ENCODE measurements around the gene GALNT15. TPM values are rescaled to one million over a fixed set of nuclear protein-coding genes. Genes with fewer than 3 reads are reported as not detected.

The GALNT15 gene
- polyA plus RNA-seq, 3 donors, result 1.7 to 3.1 (median 2.4) TPM

DNA sequence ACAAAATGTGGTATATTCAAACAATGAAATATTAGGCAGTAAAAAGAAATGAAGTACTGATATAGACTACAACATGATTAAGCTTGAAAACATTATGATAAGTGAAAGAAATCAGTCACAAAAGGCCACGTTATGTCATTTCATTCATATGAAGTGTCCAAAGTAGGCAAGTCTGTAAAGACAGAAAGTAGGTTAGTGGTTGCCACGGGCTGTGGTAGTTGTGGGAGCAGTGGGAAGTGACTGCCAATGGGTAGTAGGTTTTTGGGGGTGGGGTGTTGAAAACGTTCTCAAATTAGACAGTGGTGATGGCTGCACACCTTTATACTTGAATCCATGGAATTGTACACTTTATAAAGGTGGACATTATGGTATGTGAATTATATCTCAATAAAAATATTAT is 12.1 kb downstream of the GALNT15 start:
- DNase-seq (ENCODE audit: low read depth in 3 of 3, low spot score in 2 of 3), result no peak

GRCh38 chr3:16187213-16187790 is 12.8 kb downstream of the GALNT15 start:
- no peak for DNase-seq (ENCODE audit: low read depth in 3 of 3, low spot score in 2 of 3)

DNA sequence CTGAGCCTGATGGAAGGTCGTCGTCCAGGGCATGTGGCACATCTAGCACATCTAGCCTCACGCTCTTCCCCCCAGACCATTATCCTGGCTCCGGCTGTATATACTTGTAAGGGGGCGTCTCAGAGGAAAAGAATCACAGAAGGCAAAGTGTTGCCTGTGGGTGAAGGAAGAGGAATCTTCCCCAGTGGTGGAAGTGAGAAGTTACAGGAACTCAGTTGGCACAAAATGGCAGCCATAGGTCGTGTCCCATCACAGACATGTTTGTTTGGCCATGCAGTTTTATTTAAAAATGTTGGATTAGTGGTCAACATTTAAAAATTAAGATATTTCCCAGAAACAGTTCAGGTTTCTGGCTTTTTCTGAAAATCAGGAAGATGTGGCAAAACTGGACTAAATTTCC is 13.6 kb downstream of the GALNT15 start:
- no peak for DNase-seq (ENCODE audit: low read depth in 3 of 3, low spot score in 2 of 3)

DNA sequence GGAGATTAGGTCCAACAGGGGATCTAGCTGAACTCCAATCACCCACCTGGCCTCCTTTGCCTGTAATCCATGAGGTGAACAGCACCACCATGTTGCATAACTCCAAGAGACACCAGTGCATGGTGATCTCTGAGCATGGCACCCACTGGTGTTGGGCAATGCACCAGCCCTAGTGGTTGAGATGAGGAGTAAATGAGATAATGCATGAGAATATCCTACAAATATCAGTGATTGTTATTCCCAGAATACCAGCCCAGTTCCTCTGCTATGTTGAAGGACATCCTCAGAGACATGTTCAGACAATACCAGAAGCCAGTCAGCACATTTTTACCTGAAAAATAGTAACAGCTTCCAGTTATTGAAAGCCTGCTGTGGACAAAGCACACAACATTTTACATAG is 14.7 kb downstream of the GALNT15 start:
- DNase-seq (ENCODE audit: low read depth in 3 of 3, low spot score in 2 of 3), result no peak

- DNase-seq (ENCODE audit: low read depth in 3 of 3, low spot score in 2 of 3), result no peak
Observed at GRCh38 chr3:16190704-16191103, 16.2 kb downstream of the GALNT15 start.

DNA sequence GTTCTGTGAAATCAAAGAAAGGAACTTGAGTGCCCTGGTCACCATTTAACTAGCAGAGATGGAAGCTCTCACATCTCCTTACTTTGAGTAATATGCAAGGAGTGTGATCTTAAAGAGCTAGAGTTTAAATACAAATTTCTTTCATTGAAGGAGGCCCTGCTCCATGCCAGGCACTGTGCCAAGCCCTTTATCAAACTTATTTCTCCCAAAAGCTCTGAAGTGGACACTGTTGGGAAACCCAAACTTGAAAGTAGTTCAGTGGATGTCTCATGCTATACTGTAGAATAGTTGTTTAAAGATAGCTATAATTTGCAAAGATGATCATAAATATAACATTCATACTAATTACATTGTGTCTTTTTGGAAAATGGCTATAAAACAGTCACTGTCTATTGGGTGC is 17.1 kb downstream of the GALNT15 start:
- DNase-seq (ENCODE audit: low read depth in 3 of 3, low spot score in 2 of 3), result no peak

- DNase-seq (ENCODE audit: low read depth in 3 of 3, low spot score in 2 of 3), result no peak
Observed at GRCh38 chr3:16192176-16192811, 17.8 kb downstream of the GALNT15 start.

DNA sequence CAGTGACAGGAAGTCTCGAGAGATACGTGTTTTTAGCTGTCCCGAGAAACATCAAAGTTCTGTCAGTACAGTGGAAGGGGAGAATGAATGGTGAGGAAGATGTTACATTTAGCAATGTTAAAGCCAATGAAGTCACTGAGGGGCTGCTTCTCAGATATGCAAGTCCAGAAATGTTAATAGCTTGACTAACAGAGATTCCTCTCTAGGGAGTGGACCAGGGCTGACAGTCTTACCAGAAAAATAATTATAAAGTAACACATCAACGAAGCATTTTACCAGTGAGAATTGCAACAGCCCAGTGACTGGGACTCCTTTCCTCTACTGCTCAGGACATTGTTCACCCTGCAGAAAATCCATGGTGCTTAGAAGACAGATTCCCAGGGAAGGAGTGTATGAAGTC is 23.9 kb downstream of the GALNT15 start:
- no peak for DNase-seq (ENCODE audit: low read depth in 3 of 3, low spot score in 2 of 3)

DNA sequence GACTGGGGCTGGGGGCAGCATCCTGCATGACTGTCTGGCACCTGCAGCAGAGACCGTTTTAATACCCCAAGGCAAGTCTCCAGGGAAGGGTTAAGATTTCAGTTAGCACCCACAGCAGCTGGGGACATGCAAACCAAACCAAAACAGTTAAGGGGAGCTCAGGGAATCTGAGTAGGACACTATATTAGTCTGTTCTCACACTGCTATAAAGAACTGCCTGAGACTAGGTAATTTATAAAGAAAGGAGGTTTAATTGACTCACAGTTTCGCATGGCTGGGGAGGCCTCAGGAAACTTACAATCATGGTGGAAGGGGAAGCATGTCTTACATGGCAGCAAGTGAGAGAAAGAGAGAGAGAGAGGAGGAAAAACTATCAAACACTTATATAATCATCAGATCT is 25.3 kb downstream of the GALNT15 start:
- no peak for DNase-seq (ENCODE audit: low read depth in 3 of 3, low spot score in 2 of 3)

DNA sequence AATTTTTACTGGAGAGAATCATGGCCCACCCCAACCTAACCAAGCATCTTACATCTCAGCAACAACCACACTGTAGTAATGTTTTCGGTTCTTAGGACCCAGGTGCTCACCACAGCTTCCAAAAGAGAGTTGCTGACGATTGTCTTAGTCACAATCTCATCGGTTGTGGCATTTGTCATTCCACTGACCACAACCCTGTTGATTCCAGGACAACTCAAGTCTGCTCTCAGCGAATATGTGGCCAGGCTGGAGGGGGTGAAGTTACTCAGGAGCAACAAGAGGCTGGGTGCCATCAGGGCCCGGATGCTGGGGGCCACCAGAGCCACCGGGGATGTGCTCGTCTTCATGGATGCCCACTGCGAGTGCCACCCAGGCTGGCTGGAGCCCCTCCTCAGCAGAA is 25.9 kb downstream of the GALNT15 start:
- no peak for DNase-seq (ENCODE audit: low read depth in 3 of 3, low spot score in 2 of 3)

GRCh38 chr3:16203031-16203430 is 28.6 kb downstream of the GALNT15 start:
- DNase-seq (ENCODE audit: low read depth in 3 of 3, low spot score in 2 of 3), result no peak

GRCh38 chr3:16203671-16204629 is 29.5 kb downstream of the GALNT15 start:
- no peak for DNase-seq (ENCODE audit: low read depth in 3 of 3, low spot score in 2 of 3)

- DNase-seq (ENCODE audit: low read depth in 3 of 3, low spot score in 2 of 3), result no peak
Observed at GRCh38 chr3:16204751-16205150, 30.3 kb downstream of the GALNT15 start.

GRCh38 chr3:16205156-16205870 is 30.8 kb downstream of the GALNT15 start:
- DNase-seq (ENCODE audit: low read depth in 3 of 3, low spot score in 2 of 3), result no peak

DNA sequence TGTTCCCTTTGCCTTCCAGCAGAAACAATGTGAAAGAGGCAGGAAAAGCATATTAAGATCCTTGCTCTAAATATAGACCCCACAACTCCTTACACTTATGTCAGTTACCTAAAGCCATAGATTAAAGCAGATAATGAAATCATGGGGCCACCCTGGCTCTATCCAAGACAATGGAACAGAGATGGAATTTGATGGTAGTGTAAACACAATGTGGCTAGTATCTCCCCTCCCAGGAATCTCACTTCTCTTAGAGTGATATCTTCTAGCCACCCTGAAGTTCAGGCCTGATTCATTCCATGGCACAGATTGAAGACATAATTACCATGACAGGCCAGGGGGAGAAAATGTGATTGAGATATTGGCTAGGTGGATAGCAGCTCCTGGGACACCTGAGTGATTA is 32.6 kb downstream of the GALNT15 start:
- no peak for DNase-seq (ENCODE audit: low read depth in 3 of 3, low spot score in 2 of 3)

DNA sequence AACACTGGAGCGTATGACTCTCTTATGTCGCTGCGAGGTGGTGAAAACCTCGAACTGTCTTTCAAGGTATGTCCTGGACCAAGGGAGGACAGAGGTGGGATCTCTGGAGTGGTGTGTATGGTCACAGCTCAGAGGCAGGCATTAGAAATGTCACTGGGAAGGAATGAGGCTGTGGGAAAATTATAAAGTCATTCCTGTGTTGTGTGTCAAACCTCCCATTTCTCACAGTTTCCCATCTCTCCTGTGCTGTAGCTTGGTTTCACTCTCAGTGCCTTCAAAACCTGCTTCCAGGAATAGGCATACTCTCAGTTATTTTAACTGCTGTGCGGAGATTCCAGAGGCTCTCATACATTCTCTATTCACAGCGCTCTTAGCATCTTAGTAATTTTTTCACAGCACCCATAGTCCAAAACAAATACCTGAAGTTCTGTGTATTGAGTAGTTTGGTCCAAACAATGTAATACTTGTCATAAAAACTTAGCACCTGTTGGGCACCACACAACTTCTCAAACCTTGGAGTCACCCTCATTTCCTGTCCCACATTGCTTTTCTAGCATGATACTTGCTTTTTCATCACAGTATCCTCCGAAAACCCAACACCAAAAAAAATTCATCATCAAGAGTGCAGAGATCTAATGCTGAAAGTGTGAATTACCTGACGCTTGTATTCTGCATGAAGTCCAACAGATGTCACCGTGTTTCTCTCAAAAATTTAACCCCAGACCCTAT is 36.9 kb downstream of the GALNT15 start:
- DNase-seq (ENCODE audit: low read depth in 3 of 3, low spot score in 2 of 3), result no peak

- no peak for DNase-seq (ENCODE audit: low read depth in 3 of 3, low spot score in 2 of 3)
Observed at GRCh38 chr3:16214366-16214765, 39.9 kb downstream of the GALNT15 start.

GRCh38 chr3:16216373-16216935 is 42.0 kb downstream of the GALNT15 start:
- no peak for DNase-seq (ENCODE audit: low read depth in 3 of 3, low spot score in 2 of 3)

DNA sequence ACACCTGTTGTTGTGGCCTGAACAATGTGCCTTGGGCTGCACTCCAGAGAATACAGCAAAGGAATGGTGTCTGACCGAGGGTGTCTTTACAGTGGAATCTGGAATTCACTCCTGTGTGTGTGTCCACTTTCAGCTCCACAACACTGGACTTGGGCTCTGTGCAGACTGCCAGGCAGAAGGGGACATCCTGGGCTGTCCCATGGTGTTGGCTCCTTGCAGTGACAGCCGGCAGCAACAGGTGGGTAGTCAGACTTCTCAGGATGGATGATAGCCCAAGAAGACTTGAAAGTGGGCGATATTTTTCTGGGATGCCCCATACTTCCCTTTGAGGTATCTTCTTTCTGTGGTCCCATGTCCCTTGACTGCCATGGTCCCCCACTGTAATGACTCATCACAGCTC is 45.3 kb downstream of the GALNT15 start:
- no peak for DNase-seq (ENCODE audit: low read depth in 3 of 3, low spot score in 2 of 3)

DNA sequence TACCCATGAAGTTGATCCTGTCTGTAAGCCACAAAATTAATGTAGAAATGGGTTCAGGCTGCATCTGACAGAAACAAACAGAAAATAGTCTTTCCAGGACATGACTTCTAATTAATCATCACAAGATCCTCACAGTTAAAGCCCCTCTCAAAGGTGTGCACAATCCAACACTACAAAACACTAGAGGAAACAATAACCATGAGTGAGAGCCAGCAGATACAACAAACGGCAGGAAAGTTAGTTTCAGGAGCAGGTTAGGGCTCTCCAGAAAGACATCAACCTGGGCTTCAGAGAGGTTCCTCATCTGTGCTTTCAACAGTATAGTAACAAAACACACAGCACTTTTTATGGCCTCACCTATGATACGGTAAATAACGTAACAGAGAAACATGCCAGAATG is 47.5 kb downstream of the GALNT15 start:
- DNase-seq (ENCODE audit: low read depth in 3 of 3, low spot score in 2 of 3), result no peak
